ENCODE measurements around the gene SORD. TPM values are rescaled to one million over a fixed set of nuclear protein-coding genes. Genes with fewer than 3 reads are reported as not detected.
"Not testable (repeated sequence)": the region's sequence is repeated elsewhere in the genome, so short reads cannot be mapped to it uniquely, and the experiment has no call there.

SORD gene
- polyA plus RNA-seq, 1 experiment = 32.0 TPM

- H3K9me3 ChIP-seq (ENCODE audit: control insufficient read depth, insufficient read depth, low read length) = no peaks in the 10 kb centered on the region
- CTCF ChIA-PET = no interaction called here
- no peak overlapping the region for H3K27ac ChIP-seq (ENCODE audit: low read depth, low read length)
- H3K27me3 ChIP-seq (ENCODE audit: control insufficient read depth, insufficient read depth, low read length) = peaks cover 40% of the 10 kb centered on the region
- DNase-seq (ENCODE audit: low read depth, low spot score) = no peak
- POLR2A ChIA-PET = no interaction called here
- TF ChIP-seq CTCF (IDR thresholded peaks at IDR 0.05; ENCODE audit: low read depth, low read length) = no peak
- no peak overlapping the region for H3K4me3 ChIP-seq (ENCODE audit: low read depth, low read length)
Measured at GRCh38 chr15:45099549-45100165, 76.7 kb downstream of the SORD start.

GRCh38 chr15:45100884-45101625, 78.1 kb downstream of the SORD start:
- Histone ChIP-seq H3K27ac (ENCODE audit: low read depth, low read length) (no peak overlapping the region), H3K27me3 (ENCODE audit: control insufficient read depth, insufficient read depth, low read length) (peaks cover 37% of the 10 kb centered on the region), H3K4me3 (ENCODE audit: low read depth, low read length) (no peak overlapping the region), H3K9me3 (ENCODE audit: control insufficient read depth, insufficient read depth, low read length) (no peaks in the 10 kb centered on the region)
- DNase-seq (ENCODE audit: low read depth, low spot score) = no peak
- ChIA-PET POLR2A (no interaction called here), CTCF (interaction anchor here (3.3 kb wide), 1 partner anchor 17 kb away, joined by 22 read pairs; no protein-coding TSS in a partner anchor)
- no peak for TF ChIP-seq CTCF (IDR thresholded peaks at IDR 0.05; ENCODE audit: low read depth, low read length)

GRCh38 chr15:45101749-45102148, 78.8 kb downstream of the SORD start:
- peaks cover 42% of the 10 kb centered on the region for H3K27me3 ChIP-seq (ENCODE audit: control insufficient read depth, insufficient read depth, low read length)
- POLR2A ChIA-PET = no interaction called here

GRCh38 chr15:45102226-45102625, 79.2 kb downstream of the SORD start:
- peaks cover 46% of the 10 kb centered on the region for H3K27me3 ChIP-seq (ENCODE audit: control insufficient read depth, insufficient read depth, low read length)
- no peak overlapping the region for H3K27ac ChIP-seq (ENCODE audit: low read depth, low read length)
- POLR2A ChIA-PET = no interaction called here
- H3K4me3 ChIP-seq (ENCODE audit: low read depth, low read length) = no peak overlapping the region
- CTCF ChIA-PET = interaction anchor here (3.3 kb wide), 1 partner anchor 16 kb away, joined by 22 read pairs; no protein-coding TSS in a partner anchor
- DNase-seq (ENCODE audit: low read depth, low spot score) = no peak
- H3K9me3 ChIP-seq (ENCODE audit: control insufficient read depth, insufficient read depth, low read length) = no peaks in the 10 kb centered on the region
- no peak for TF ChIP-seq CTCF (IDR thresholded peaks at IDR 0.05; ENCODE audit: low read depth, low read length)

More at GRCh38 chr15:45101749-45102148, 78.8 kb downstream of the SORD start:
- TF ChIP-seq CTCF (IDR thresholded peaks at IDR 0.05; ENCODE audit: low read depth, low read length) = no peak
- H3K9me3 ChIP-seq (ENCODE audit: control insufficient read depth, insufficient read depth, low read length) = no peaks in the 10 kb centered on the region
- H3K27ac ChIP-seq (ENCODE audit: low read depth, low read length) = no peak overlapping the region
- H3K4me3 ChIP-seq (ENCODE audit: low read depth, low read length) = no peak overlapping the region
- DNase-seq (ENCODE audit: low read depth, low spot score) = no peak
- CTCF ChIA-PET = interaction anchor here (3.3 kb wide), 1 partner anchor 16 kb away, joined by 22 read pairs; no protein-coding TSS in a partner anchor

GRCh38 chr15:45104170-45104569, 81.2 kb downstream of the SORD start:
- peaks cover 48% of the 10 kb centered on the region for H3K27me3 ChIP-seq (ENCODE audit: control insufficient read depth, insufficient read depth, low read length)
- H3K4me3 ChIP-seq (ENCODE audit: low read depth, low read length) = not testable (repeated sequence)

More at GRCh38 chr15:45104170-45104569, 81.2 kb downstream of the SORD start:
- CTCF ChIA-PET; H3K9me3 ChIP-seq (ENCODE audit: control insufficient read depth, insufficient read depth, low read length); H3K27ac ChIP-seq (ENCODE audit: low read depth, low read length); DNase-seq (ENCODE audit: low read depth, low spot score); POLR2A ChIA-PET: not testable (repeated sequence)

All from AG04450 (cell line).